Upper lobe of right lung (tissue), 1 donor: Measurements from ENCODE around the gene MEGF9. TPM values are rescaled to one million over a fixed set of nuclear protein-coding genes. Genes with fewer than 3 reads are reported as not detected.
A peak's percentile ranks its signal among the peaks of the same experiment; 100 is the strongest.

Experiments
- ATAC-seq: fragments of 200-7000 bp; cut with Tn5 transposase; one replicate; pipeline ENCODE4 v1.9.1; 2020; ENCODE audit warnings: mild to moderate bottlenecking, moderate library complexity
- DNase-seq: peaks from one replicate; pipeline ENCODE4 v3.0.0-alpha.2; 2020
- H3K27ac ChIP-seq: fragments of 200-600 bp; one replicate; pipeline ENCODE4 v1.8.0; 2022
- H3K27me3 ChIP-seq: fragments of 200-600 bp; one replicate; pipeline ENCODE4 v1.8.0; 2022; ENCODE audit warnings: mild to moderate bottlenecking
- H3K36me3 ChIP-seq: fragments of 200-600 bp; one replicate; pipeline ENCODE4 v1.8.0; 2022
- H3K4me1 ChIP-seq: fragments of 200-600 bp; one replicate; pipeline ENCODE4 v1.8.0; 2022
- H3K4me3 ChIP-seq: fragments of 200-600 bp; one replicate; pipeline ENCODE4 v1.8.0; 2022; ENCODE audit warnings: mild to moderate bottlenecking
- H3K9me3 ChIP-seq: fragments of 200-600 bp; one replicate; pipeline ENCODE4 v1.8.0; 2022
- CTCF ChIP-seq: fragments of 200-600 bp; IDR thresholded peaks from one replicate; pipeline ENCODE4 v1.8.0; 2022; ENCODE audit warnings: antibody characterized with exemption
- intact Hi-C: fragments of 100-400 bp; cut with DNase I; formaldehyde crosslinking; loops from one replicate; pipeline ENCODE4 v1.11.0; 2022
- total RNA-seq: library from RNA; stranded (reverse); fragmentation: NEBNext Ultra II Directional; extraction: Animal tissue kit (Norgen Biotek cat#: 25700); gene quantifications from one replicate; pipeline ENCODE4 v1.2.1, GENCODE V29; 2021
- donor health status: DM: no; HTN: yes; CAD: no; lungs with severe emphysema.

The MEGF9 gene
- total RNA-seq, 1 donor from 2014 or later, result 92.9 TPM

GRCh38 chr9:120652934-120653333, 61.3 kb downstream of the MEGF9 start:
- no peak for DNase-seq
- ATAC-seq, result no peak
- Histone ChIP-seq H3K27ac (no peak overlapping the region), H3K4me1 (no peaks in the 10 kb centered on the region), H3K27me3 (no peaks in the 10 kb centered on the region), H3K36me3 (peaks cover 2% of the 10 kb centered on the region), H3K4me3 (no peak overlapping the region), H3K9me3 (no peaks in the 10 kb centered on the region)
- TF ChIP-seq CTCF, result no peak
- intact Hi-C loops, result no loop called here

GRCh38 chr9:120650352-120650751, 63.9 kb downstream of the MEGF9 start:
- H3K4me3 ChIP-seq, result no peak overlapping the region
- H3K9me3 ChIP-seq, result no peaks in the 10 kb centered on the region
- DNase-seq (no peak), ATAC-seq (peak; percentile 74)
- H3K27me3 ChIP-seq, result no peaks in the 10 kb centered on the region
- no peak for TF ChIP-seq CTCF
- no peaks in the 10 kb centered on the region for H3K36me3 ChIP-seq
- intact Hi-C loops, result no loop called here
- no peaks in the 10 kb centered on the region for H3K4me1 ChIP-seq
- H3K27ac ChIP-seq, result no peak overlapping the region

GRCh38 chr9:120648581-120649197, 65.6 kb downstream of the MEGF9 start:
- ATAC-seq (no peak), DNase-seq (no peak)
- Histone ChIP-seq H3K4me3 (no peak overlapping the region), H3K27ac (no peak overlapping the region), H3K9me3 (no peaks in the 10 kb centered on the region), H3K27me3 (no peaks in the 10 kb centered on the region), H3K36me3 (no peaks in the 10 kb centered on the region), H3K4me1 (no peaks in the 10 kb centered on the region)
- no peak for TF ChIP-seq CTCF
- intact Hi-C loops, result no loop called here

GRCh38 chr9:120646948-120647347, 67.3 kb downstream of the MEGF9 start:
- DNase-seq (no peak), ATAC-seq (no peak)
- H3K27me3 ChIP-seq, result no peaks in the 10 kb centered on the region
- no peaks in the 10 kb centered on the region for H3K9me3 ChIP-seq
- no peak for TF ChIP-seq CTCF
- H3K27ac ChIP-seq, result no peak overlapping the region
- no peak overlapping the region for H3K4me3 ChIP-seq
- H3K4me1 ChIP-seq, result no peaks in the 10 kb centered on the region
- no peaks in the 10 kb centered on the region for H3K36me3 ChIP-seq
- intact Hi-C loops, result no loop called here

- Histone ChIP-seq H3K27ac (no peak overlapping the region), H3K27me3 (no peaks in the 10 kb centered on the region), H3K9me3 (no peaks in the 10 kb centered on the region), H3K4me3 (no peak overlapping the region), H3K4me1 (no peaks in the 10 kb centered on the region), H3K36me3 (no peaks in the 10 kb centered on the region)
- DNase-seq (no peak), ATAC-seq (no peak)
- no peak for TF ChIP-seq CTCF
- intact Hi-C loops, result no loop called here
These were observed 68.5 kb downstream of the MEGF9 start for GRCh38 chr9:120645760-120646159.

GRCh38 chr9:120643061-120643460, 71.2 kb downstream of the MEGF9 start:
- TF ChIP-seq CTCF, result no peak
- no peak for ATAC-seq
- no peaks in the 10 kb centered on the region for H3K9me3 ChIP-seq
- intact Hi-C loops, result no loop called here
- H3K4me3 ChIP-seq, result no peak overlapping the region
- DNase-seq, result no peak
- H3K27ac ChIP-seq, result no peak overlapping the region
- no peaks in the 10 kb centered on the region for H3K36me3 ChIP-seq
- no peaks in the 10 kb centered on the region for H3K4me1 ChIP-seq
- no peaks in the 10 kb centered on the region for H3K27me3 ChIP-seq
